ENCODE results near the gene EPAS1.

The EPAS1 gene

GRCh38 chr2:46296840-46297545, at the start of gene EPAS1:
Gene EPAS1, plus strand, starts transcription at chr2:46297407. Its CDS starts 505 bp downstream, at chr2:46297912.
- peak; percentile 70 to 76 for DNase-seq

GRCh38 chr2:46248171-46248570, 49.0 kb upstream of the EPAS1 start:
- DNase-seq, result no peak

- DNase-seq, result no peak
Measured at GRCh38 chr2:46249654-46250053, 47.6 kb upstream of the EPAS1 start.

- no peak for DNase-seq
Measured at GRCh38 chr2:46252891-46253659, 44.1 kb upstream of the EPAS1 start.

- no peak for DNase-seq
Measured at GRCh38 chr2:46254474-46254873, 42.7 kb upstream of the EPAS1 start.

GRCh38 chr2:46256563-46257142, 40.6 kb upstream of the EPAS1 start:
- DNase-seq, result no peak

- no peak for DNase-seq
Measured at GRCh38 chr2:46257476-46257875, 39.7 kb upstream of the EPAS1 start.

GRCh38 chr2:46257980-46258379, 39.2 kb upstream of the EPAS1 start:
- DNase-seq, result no peak

- DNase-seq, result no peak
Measured at GRCh38 chr2:46258937-46259776, 38.0 kb upstream of the EPAS1 start.

GRCh38 chr2:46259777-46260168, 37.4 kb upstream of the EPAS1 start:
- DNase-seq, result no peak

- DNase-seq, result no peak
Measured at GRCh38 chr2:46260305-46260704, 36.9 kb upstream of the EPAS1 start.

- DNase-seq, result no peak
Measured at GRCh38 chr2:46262248-46262938, 34.8 kb upstream of the EPAS1 start.

GRCh38 chr2:46263347-46263746, 33.9 kb upstream of the EPAS1 start:
- no peak for DNase-seq

GRCh38 chr2:46264447-46264846, 32.8 kb upstream of the EPAS1 start:
- DNase-seq, result no peak

- DNase-seq, result no peak
Measured at GRCh38 chr2:46266134-46266533, 31.1 kb upstream of the EPAS1 start.

GRCh38 chr2:46267616-46268015, 29.6 kb upstream of the EPAS1 start:
- no peak for DNase-seq

- DNase-seq, result no peak
Measured at GRCh38 chr2:46268196-46268595, 29.0 kb upstream of the EPAS1 start.

GRCh38 chr2:46269001-46269400, 28.2 kb upstream of the EPAS1 start:
- no peak for DNase-seq

- DNase-seq, result no peak
Measured at GRCh38 chr2:46269544-46270273, 27.5 kb upstream of the EPAS1 start.

GRCh38 chr2:46270384-46270783, 26.8 kb upstream of the EPAS1 start:
- no peak for DNase-seq

- DNase-seq, result no peak
Measured at GRCh38 chr2:46273225-46273863, 23.9 kb upstream of the EPAS1 start.
